Small intestine (tissue), 7 donors: ENCODE data around the gene COBL. TPM values are rescaled to one million over a fixed set of nuclear protein-coding genes. Genes with fewer than 3 reads are reported as not detected.

ENCODE experiments used
- DNase-seq, 2 donors: peaks; one replicate each; pipeline versions ENCODE4 v3.0.0 to v3.0.0-alpha.2; 2013
- FAIRE-seq: peaks from 2 replicates; lab custom pipeline; 2012; peaks lifted over from hg19 to GRCh38; lab: Jason Lieb, UNC
- H3K27ac ChIP-seq, 3 donors: one replicate each; pipeline ENCODE4 v1.5.1; 2013; ENCODE audit warnings: low read length in 2 of 3, mild to moderate bottlenecking in 2 of 3, control low read depth in 1 of 3, inconsistent platforms in 1 of 3, low read depth in 1 of 3, moderate library complexity in 1 of 3
- H3K27me3 ChIP-seq, 3 donors: one replicate each; pipeline ENCODE4 v1.6.1; 2013; ENCODE audit warnings: low read length in 3 of 3, inconsistent platforms in 1 of 3; ENCODE audit not compliant: control insufficient read depth in 3 of 3, insufficient read depth in 3 of 3
- H3K36me3 ChIP-seq, 3 donors: one replicate each; pipeline ENCODE4 v1.6.1; 2013; ENCODE audit warnings: low read length in 3 of 3, inconsistent platforms in 1 of 3, low read depth in 1 of 3, mild to moderate bottlenecking in 1 of 3, moderate library complexity in 1 of 3; ENCODE audit not compliant: control insufficient read depth in 3 of 3, insufficient read depth in 2 of 3
- H3K4me1 ChIP-seq, 3 donors: one replicate each; pipeline ENCODE4 v1.6.1; 2013; ENCODE audit warnings: low read length in 2 of 3, inconsistent platforms in 1 of 3, low read depth in 1 of 3, mild to moderate bottlenecking in 1 of 3, moderate library complexity in 1 of 3; ENCODE audit not compliant: control insufficient read depth in 3 of 3, insufficient read depth in 2 of 3
- H3K4me3 ChIP-seq, 3 donors: one replicate each; pipeline ENCODE4 v1.5.1; 2013; ENCODE audit warnings: low read length in 3 of 3, control low read depth in 1 of 3, inconsistent platforms in 1 of 3, low read depth in 1 of 3, mild to moderate bottlenecking in 1 of 3, moderate library complexity in 1 of 3
- H3K9me3 ChIP-seq, 2 donors: one replicate each; pipeline ENCODE4 v1.6.1; 2013; ENCODE audit warnings: low read depth in 1 of 2, low read length in 1 of 2; ENCODE audit not compliant: control insufficient read depth in 2 of 2, insufficient read depth in 1 of 2
- WGBS, 3 donors: extraction: QIAGEN DNeasy Blood & Tissue Kit; methylation state at CpG; one replicate each; pipeline ENCODE4 v1.1.7; 2013; 5-methylcytosine and 5-hydroxymethylcytosine counted together
- polyA plus RNA-seq, 4 donors: library from polyadenylated mRNA; stranded (reverse) in 3 of 4; unstranded in 1 of 4; fragments of 200-250 nt in 3 of 4; fragments of 120-200 nt in 1 of 4; gene quantifications; one replicate each; pipeline versions ENCODE4 v1.2.1 to v1.2.3, GENCODE V29; 2013
- donor health status: healthy with polysubstance abuse.
- donor health status: control.
- donor health status: control.
- donor health status: Bipolar disorder and iron deficiency.
- donor health status: healthy.

The COBL gene
- polyA plus RNA-seq, 4 donors = 8.4 to 40.3 (median 32.5) TPM

DNA sequence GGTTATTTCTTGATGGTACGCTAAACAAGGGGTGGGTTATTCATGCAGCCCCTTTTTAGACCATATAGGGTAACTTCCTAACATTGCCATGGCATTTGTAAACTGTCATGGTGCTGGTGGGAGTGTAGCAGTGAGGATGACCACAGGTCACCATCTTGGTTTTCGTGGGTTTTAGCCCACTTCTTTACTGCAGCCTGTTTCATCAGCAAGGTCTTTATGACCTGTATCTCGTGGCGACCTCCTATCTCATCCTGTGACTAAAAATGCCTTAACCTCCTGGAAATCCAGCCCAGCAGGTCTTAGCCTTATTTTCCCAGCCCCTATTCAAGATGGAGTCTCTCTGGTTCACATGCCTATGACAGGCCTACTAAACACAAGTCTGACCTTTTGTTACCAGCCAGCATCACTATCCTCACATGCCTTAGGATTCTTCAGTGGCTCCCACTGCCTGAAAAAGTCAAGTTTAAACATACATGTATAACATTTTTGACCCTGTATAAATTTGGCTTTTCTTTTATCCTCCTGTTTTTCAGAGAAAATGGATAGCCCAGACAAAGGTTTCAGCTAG, 13.2 kb upstream of the COBL start:
- Histone ChIP-seq H3K4me3 (no peak overlapping the region), H3K27me3 (no peaks in the 10 kb centered on the region), H3K36me3 (no peaks in the 10 kb centered on the region), H3K9me3 (no peaks in the 10 kb centered on the region), H3K4me1 (peaks cover 0 to 3% (median 2%) of the 10 kb centered on the region in 3 donors), H3K27ac (no peak overlapping the region)
- DNase-seq (no peak), FAIRE-seq (no peak)
- 81 to 92% (median 82%) methylated on average over 4 of the region's 4 CpGs for WGBS, 3 donors

DNA sequence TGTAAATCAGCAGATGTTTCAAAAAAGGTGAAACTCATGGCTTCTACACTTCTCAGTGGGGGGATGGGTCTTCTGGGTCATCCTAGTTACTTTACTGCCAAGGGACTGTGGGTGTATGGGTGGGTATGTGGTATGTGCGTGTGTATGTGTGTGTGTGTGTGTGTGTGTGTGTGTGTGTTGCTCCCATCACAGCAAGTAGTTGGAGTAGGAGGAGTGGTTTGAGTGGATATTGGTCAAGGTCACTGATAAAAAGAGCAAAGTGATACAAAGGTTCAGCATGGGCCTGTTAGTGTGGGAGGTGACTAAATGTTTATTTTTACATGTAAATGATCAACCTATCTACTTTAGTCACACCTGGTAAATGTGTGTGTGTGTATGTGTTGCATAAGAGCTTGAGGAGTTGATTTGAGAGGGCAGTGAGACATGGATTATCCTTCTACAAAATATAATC, 11.8 kb upstream of the COBL start:
- H3K9me3 ChIP-seq = no peaks in the 10 kb centered on the region
- no peak overlapping the region for H3K4me3 ChIP-seq
- peaks cover 0 to 6% (median 2%) of the 10 kb centered on the region in 3 donors for H3K4me1 ChIP-seq
- H3K27ac ChIP-seq = peak overlapping the region in 2 of 3 donors; percentile 56 to 66
- DNase-seq (peak; percentile 87 to 92), FAIRE-seq (no peak)
- WGBS, 3 donors = 18 to 63% (median 25%) methylated on average over 1 of the region's 1 CpG
- H3K36me3 ChIP-seq = no peaks in the 10 kb centered on the region
- no peaks in the 10 kb centered on the region for H3K27me3 ChIP-seq

DNA sequence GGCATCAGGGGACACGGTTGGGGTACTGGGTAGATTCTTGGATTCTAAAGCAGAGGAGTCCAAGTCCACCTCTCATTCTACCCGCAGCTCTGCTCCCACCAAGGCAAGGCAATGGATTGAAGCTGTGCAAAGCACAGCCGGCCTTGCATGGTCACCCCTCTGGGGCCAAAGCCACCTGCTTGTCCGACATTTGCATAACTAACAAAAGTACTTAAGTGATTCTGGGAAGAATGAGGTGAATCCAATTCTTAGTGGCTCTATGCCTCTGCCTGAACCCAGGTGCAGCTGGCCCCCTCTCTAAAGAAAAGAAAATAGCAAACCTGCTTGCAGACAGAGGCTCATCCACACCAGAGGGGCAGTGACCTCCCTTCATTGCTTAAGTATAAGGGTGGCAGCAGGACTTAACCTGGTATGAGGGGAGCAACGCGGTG, 10.7 kb upstream of the COBL start:
- Histone ChIP-seq H3K4me1 (peaks cover 0 to 6% (median 2%) of the 10 kb centered on the region in 3 donors), H3K27ac (no peak overlapping the region), H3K36me3 (no peaks in the 10 kb centered on the region), H3K27me3 (no peaks in the 10 kb centered on the region), H3K4me3 (no peak overlapping the region), H3K9me3 (no peaks in the 10 kb centered on the region)
- WGBS, 3 donors = 72 to 88% (median 74%) methylated on average over 6 of the region's 6 CpGs
- DNase-seq = no peak
- FAIRE-seq = no peak

DNA sequence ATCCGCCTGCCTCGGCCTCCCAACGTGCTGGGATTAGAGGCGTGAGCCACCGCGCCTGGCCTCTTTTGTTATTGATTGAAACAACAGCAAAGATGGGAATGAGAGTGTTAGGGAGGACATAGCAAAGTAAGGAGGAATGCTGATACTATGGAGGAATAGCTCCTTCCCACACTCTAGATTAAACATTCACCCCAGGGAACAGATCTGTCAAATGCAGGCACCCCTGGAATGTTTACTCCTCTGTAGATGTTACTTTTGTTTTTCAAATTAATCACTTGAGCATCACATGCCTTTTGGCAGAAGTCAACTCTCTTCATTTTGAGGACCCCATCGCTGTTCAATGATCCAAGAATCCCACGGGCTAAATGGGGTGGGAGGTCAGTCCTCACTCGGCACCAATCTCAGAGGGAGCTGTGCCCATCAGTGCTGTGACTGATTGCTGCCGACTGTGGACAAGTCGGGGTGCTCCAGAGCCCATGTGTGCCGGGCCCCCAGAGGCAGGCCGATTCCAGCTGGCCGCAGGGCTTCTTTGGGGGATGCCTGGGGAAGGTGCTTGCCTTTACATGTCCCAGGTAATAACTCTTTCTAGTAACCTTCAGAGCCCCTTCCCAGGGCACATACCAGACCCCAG, 10.2 kb upstream of the COBL start:
- no peak for FAIRE-seq
- H3K4me3 ChIP-seq = no peak overlapping the region
- peaks cover 0 to 6% (median 2%) of the 10 kb centered on the region in 3 donors for H3K4me1 ChIP-seq
- no peaks in the 10 kb centered on the region for H3K36me3 ChIP-seq
- WGBS, 3 donors = 74 to 91% (median 79%) methylated on average over 14 of the region's 14 CpGs
- no peaks in the 10 kb centered on the region for H3K9me3 ChIP-seq
- no peak overlapping the region for H3K27ac ChIP-seq
- DNase-seq = no peak
- no peaks in the 10 kb centered on the region for H3K27me3 ChIP-seq

DNA sequence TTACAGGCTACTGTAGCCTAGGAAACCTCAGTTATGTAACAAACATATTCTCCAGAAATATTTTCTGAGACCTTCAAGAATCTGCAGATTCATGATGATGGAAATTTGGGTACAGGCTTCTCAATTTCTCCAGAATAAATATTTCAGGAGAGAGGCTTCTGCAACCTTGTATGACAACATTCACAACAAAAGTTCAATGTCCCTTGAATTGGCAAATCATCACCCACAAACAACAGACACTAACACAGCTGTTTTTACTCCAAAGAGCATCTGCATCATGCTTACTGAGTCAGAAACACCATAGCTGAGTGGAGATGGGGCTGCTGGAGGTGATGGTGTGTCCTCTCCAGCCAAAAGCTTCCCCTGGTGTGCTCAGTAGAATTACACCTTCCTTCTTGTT, 9.3 kb upstream of the COBL start:
- no peak for DNase-seq
- no peak for FAIRE-seq
- Histone ChIP-seq H3K4me3 (no peak overlapping the region), H3K4me1 (peaks cover 0 to 6% (median 2%) of the 10 kb centered on the region in 3 donors), H3K27ac (no peak overlapping the region), H3K36me3 (no peaks in the 10 kb centered on the region), H3K9me3 (no peaks in the 10 kb centered on the region), H3K27me3 (no peaks in the 10 kb centered on the region)

DNA sequence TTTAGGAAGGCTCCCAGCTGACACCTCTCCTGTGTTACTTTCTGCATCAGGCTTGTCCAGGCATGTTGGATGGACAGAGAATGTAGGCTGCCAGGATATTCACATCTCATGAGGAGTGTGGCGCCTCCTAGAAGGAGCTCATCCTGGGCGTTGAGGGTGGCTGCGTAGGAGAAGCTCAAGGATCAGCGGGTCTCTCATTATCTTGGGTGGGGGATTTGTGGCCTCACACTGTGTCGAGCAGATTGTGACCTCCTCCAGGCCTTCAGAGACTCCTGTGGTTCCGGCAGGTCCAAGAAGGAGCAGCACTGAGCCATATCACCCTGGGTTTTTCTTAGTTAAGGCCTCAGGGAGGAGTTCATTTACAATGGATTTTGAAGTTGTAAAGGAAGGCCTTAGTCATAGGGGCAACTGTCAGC, 8.7 kb upstream of the COBL start:
- no peaks in the 10 kb centered on the region for H3K27me3 ChIP-seq
- WGBS, 3 donors = 88 to 90% (median 88%) methylated on average over 6 of the region's 6 CpGs
- FAIRE-seq (no peak), DNase-seq (no peak)
- no peak overlapping the region for H3K27ac ChIP-seq
- H3K36me3 ChIP-seq = no peaks in the 10 kb centered on the region
- H3K4me3 ChIP-seq = no peak overlapping the region
- H3K9me3 ChIP-seq = peaks cover 0 to 2% of the 10 kb centered on the region in 2 donors
- peaks cover 0 to 9% (median 5%) of the 10 kb centered on the region in 3 donors for H3K4me1 ChIP-seq

DNA sequence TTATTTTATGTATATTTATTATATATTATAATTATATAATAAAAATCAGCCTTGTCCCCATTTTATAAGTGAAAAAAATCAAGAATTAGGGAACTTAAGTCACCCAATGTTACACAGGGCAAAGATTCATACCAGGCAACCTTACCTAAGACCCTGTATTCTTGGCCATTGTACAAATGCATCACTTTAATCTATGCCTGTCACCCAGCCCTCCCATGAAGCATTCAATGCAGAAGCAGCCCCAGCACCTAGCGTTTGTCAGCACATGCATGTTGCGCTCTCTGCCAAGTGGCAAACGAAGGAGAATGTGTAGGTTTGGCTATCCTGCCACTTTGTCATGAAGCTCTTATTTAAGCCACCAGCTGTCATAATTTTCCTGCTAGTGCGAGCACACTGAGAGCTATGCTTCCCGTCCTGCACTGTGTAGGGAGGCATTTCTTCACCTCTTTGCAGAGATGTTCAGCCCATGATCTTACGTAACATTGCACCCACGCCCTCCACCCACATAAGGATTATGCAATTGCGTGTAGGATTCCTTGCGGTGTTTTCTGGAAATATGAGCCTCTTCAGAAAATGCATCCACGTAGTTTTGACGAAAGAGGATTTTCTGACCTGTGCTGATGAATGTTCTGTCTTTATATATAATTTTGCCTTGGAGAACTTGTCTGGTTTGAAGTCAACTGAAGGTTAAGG, 7.7 kb upstream of the COBL start:
- H3K9me3 ChIP-seq = peaks cover 0 to 2% of the 10 kb centered on the region in 2 donors
- WGBS, 3 donors = 84 to 87% (median 85%) methylated on average over 11 of the region's 11 CpGs
- H3K36me3 ChIP-seq = no peaks in the 10 kb centered on the region
- DNase-seq (no peak), FAIRE-seq (no peak)
- no peak overlapping the region for H3K4me3 ChIP-seq
- H3K27ac ChIP-seq = no peak overlapping the region
- H3K27me3 ChIP-seq = no peaks in the 10 kb centered on the region
- peaks cover 0 to 14% (median 5%) of the 10 kb centered on the region in 3 donors for H3K4me1 ChIP-seq

DNA sequence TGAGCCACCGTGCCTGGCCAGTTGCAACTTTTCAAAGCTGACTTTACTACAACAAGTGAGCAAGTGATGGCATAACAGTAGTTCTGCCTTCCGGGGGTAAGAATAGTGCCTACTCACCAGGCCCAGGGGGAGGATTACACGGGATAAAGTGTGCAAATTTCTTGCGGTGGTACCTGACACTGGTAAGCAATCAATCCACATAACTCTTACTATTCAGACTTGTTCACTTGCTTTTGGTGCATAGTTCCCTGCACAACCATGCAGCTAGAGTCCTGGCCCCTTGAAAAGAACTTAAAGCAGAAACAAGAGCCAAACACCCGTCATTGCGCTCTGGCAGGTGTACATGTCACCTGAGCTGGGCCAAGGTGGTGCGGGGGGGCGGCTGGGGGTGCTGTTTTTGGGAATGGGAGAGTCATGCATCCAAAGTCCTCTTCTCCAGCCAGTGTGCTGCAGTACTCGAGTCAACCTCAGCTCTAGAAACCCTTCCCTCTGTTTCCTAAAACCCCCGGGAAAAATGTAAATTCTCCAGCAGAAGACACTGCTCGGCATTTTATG, 5.4 kb upstream of the COBL start:
- H3K27me3 ChIP-seq = peaks cover 0 to 2% (median 0%) of the 10 kb centered on the region in 3 donors
- no peaks in the 10 kb centered on the region for H3K36me3 ChIP-seq
- no peak overlapping the region for H3K27ac ChIP-seq
- DNase-seq (no peak), FAIRE-seq (no peak)
- H3K4me3 ChIP-seq = no peak overlapping the region
- peaks cover 0 to 29% (median 13%) of the 10 kb centered on the region in 3 donors for H3K4me1 ChIP-seq
- WGBS, 3 donors = 73 to 80% (median 77%) methylated on average over 11 of the region's 11 CpGs
- H3K9me3 ChIP-seq = peaks cover 0 to 2% of the 10 kb centered on the region in 2 donors
